RWPE2 (cell line): Measurements from ENCODE around the gene GPR183.

Experiments
- ATAC-seq: fragments of 200-7000 bp; cut with Tn5 transposase; 3 replicates; pipeline ENCODE4 v1.9.1; 2021; ENCODE audit warnings: low read depth
- DNase-seq: peaks from one replicate; pipeline ENCODE4 v3.0.0-alpha.2; 2020; ENCODE audit warnings: low spot score
- H3K27ac ChIP-seq: fragments of 450-650 bp; 2 replicates; pipeline ENCODE4 v1.5.1; 2017; ENCODE audit warnings: mild to moderate bottlenecking; ENCODE audit not compliant: poor library complexity, severe bottlenecking
- H3K27me3 ChIP-seq: fragments of 250-450 bp; sonication (Bioruptor Pico); 2 replicates; pipeline ENCODE4 v1.5.1; 2021; ENCODE audit warnings: mild to moderate bottlenecking, moderate library complexity; ENCODE audit not compliant: insufficient read depth, poor library complexity, severe bottlenecking
- H3K36me3 ChIP-seq: fragments of 250-450 bp; sonication (Bioruptor Pico); 2 replicates; pipeline ENCODE4 v1.5.1; 2020; ENCODE audit warnings: low read depth, mild to moderate bottlenecking, moderate library complexity
- H3K4me1 ChIP-seq: fragments of 250-450 bp; sonication (Bioruptor Pico); 2 replicates; pipeline ENCODE4 v1.5.1; 2021; ENCODE audit warnings: mild to moderate bottlenecking, moderate library complexity; ENCODE audit not compliant: insufficient read depth, poor library complexity, severe bottlenecking
- H3K4me3 ChIP-seq: fragments of 250-450 bp; sonication (Bioruptor Pico); 2 replicates; pipeline ENCODE4 v1.5.1; 2021; ENCODE audit warnings: mild to moderate bottlenecking, moderate library complexity; ENCODE audit not compliant: severe bottlenecking
- H3K9me3 ChIP-seq: fragments of 250-450 bp; sonication (Bioruptor Pico); 2 replicates; pipeline ENCODE4 v1.5.1; 2021; ENCODE audit warnings: mild to moderate bottlenecking, moderate library complexity; ENCODE audit not compliant: severe bottlenecking
- TF ChIP-seq, protein P1 (sequence below): fragments of 450-650 bp; IDR thresholded peaks from one replicate; pipeline ENCODE4 v1.5.1; 2017; ENCODE audit warnings: mild to moderate bottlenecking, moderate library complexity; ENCODE audit not compliant: poor library complexity, severe bottlenecking

GPR183 gene

DNA sequence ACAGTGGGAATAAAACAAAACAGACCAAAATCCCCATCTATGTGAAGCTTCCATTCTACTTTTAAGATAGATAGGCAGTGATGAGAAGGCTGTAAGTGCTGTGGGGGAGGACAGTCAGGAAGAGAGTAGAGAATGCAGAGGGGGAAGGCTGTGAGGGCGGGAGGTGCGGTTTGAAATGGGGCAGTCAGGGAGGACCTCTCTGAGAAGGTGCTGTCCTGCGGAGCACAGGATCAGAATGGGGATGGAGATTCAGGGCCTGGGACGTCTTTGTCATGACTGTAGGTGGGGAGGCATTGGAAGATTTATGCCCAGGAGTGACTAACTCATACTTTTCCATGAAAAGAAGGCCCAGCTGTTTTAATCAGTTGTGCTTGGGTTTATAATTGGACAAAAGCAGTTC is 3.9 kb upstream of the GPR183 start:
- ATAC-seq (no peak), DNase-seq (no peak)
- Histone ChIP-seq H3K9me3 (no peaks in the 10 kb centered on the region), H3K4me1 (peaks cover 2% of the 10 kb centered on the region), H3K4me3 (no peak overlapping the region), H3K27ac (no peak overlapping the region), H3K36me3 (no peaks in the 10 kb centered on the region), H3K27me3 (no peaks in the 10 kb centered on the region)
- TF ChIP-seq, protein P1, sequence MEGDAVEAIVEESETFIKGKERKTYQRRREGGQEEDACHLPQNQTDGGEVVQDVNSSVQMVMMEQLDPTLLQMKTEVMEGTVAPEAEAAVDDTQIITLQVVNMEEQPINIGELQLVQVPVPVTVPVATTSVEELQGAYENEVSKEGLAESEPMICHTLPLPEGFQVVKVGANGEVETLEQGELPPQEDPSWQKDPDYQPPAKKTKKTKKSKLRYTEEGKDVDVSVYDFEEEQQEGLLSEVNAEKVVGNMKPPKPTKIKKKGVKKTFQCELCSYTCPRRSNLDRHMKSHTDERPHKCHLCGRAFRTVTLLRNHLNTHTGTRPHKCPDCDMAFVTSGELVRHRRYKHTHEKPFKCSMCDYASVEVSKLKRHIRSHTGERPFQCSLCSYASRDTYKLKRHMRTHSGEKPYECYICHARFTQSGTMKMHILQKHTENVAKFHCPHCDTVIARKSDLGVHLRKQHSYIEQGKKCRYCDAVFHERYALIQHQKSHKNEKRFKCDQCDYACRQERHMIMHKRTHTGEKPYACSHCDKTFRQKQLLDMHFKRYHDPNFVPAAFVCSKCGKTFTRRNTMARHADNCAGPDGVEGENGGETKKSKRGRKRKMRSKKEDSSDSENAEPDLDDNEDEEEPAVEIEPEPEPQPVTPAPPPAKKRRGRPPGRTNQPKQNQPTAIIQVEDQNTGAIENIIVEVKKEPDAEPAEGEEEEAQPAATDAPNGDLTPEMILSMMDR = no peak

DNA sequence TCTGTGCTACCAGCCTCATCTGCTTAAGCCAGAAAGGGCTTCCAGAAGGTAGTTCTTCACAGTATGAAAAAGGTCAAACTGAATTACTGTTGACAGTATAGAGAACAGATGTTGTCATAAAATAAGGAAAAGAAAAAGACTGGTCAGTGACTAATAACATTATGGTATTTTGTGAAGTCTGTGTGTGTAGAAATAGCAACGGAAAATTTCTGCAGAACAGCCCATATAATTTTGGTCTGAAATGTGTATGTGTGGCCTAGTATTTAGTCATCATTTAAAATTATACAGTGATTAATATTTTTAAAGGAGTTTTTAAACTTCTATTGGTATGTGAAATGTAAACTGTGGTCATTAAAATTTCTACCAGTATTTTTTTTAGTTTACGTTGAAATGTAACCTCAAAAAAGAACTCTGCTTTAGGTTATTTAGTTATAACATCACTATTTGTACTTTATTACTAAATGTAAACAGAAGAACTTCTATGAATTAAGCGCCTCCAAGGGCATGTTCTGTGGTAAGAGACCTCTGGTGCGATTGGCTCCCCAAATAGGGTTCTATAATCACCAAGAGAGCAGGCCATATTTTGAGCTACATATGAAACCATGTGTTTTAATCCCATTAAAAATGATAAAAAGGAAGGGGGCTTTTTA is 3.3 kb upstream of the GPR183 start:
- Histone ChIP-seq H3K27me3 (no peaks in the 10 kb centered on the region), H3K4me1 (peaks cover 2% of the 10 kb centered on the region), H3K27ac (no peak overlapping the region), H3K36me3 (no peaks in the 10 kb centered on the region), H3K4me3 (no peak overlapping the region), H3K9me3 (no peaks in the 10 kb centered on the region)
- ATAC-seq (no peak), DNase-seq (no peak)
- TF ChIP-seq, protein P1 = no peak

DNA sequence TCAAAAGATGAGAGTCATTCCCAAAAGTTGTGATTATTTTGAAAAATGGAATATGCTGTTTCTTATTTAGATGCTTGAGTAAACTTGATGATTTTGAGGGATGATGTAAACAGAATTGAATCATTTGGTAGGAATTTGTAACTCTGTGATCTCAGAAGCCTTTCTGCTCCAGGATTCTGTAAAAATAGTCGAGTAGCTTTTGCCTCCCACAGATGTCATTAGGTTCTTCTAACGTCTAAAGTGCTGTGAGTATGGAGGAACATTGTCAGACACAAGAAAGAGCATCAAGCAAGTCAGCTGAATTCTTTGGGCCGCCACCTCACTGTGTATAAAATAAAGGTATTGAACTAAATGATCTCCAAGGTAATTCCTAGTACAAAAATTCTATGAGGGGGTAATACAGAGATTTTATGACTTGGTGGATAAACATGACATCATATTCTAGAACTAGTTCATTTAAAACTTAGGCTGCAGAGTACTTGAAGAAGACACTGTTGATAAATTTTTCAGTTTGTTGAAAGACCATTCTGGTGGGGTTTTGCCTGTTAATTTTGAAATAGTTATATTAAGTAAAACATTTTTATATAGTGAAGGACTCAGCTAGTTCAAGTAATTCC is 1.4 kb upstream of the GPR183 start:
- DNase-seq = no peak
- H3K4me3 ChIP-seq = no peak overlapping the region
- no peak for ATAC-seq
- H3K9me3 ChIP-seq = no peaks in the 10 kb centered on the region
- H3K27me3 ChIP-seq = no peaks in the 10 kb centered on the region
- TF ChIP-seq, protein P1 = no peak
- H3K4me1 ChIP-seq = peaks cover 2% of the 10 kb centered on the region
- H3K27ac ChIP-seq = no peak overlapping the region
- no peaks in the 10 kb centered on the region for H3K36me3 ChIP-seq

DNA sequence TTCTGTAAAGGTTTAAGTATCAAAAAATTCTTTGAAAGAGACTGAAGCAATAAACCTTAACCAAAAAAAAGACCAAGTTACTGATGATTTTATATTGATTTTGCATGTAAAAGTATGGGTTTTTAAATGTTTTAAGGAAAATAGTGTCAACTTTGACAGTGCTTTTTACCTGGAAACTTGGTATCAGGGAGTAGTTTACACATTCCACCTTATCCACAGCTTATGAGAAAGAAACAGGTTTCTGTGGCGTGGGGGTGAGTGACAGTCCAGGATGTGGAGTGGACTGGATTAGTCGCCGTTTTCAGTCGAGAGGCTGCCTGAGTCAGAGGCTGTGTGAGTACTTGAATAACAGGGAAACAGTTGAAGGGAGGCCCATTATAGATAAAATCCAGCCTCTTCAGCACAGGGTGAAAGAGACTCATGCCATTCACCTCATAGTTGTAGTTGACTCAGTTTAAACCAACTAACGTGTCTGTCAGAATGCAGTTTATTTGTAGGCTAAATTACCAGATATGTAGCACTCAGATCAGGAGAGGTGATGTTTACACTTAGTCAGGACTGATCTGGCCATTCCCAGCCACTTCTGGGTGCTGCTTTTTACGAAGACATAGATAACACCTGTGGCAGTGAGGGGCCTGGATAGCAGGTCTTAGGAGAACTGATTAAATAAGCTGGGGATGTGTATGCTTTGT is 595 bp upstream of the GPR183 start:
- H3K27ac ChIP-seq = no peak overlapping the region
- ATAC-seq = peak; percentile 88
- no peak for DNase-seq
- TF ChIP-seq, protein P1 = no peak
- H3K36me3 ChIP-seq = no peaks in the 10 kb centered on the region
- H3K27me3 ChIP-seq = no peaks in the 10 kb centered on the region
- no peak overlapping the region for H3K4me3 ChIP-seq
- peaks cover 2% of the 10 kb centered on the region for H3K4me1 ChIP-seq
- H3K9me3 ChIP-seq = no peaks in the 10 kb centered on the region
